ENCODE results near the gene HSBP1.

GRCh38 chr16:83838151-83838550 is 30.4 kb downstream of the HSBP1 start:
- TF ChIP-seq EZH2 (IDR thresholded peaks at IDR 0.05; ENCODE audit: borderline replicate concordance, low read depth, low read length, poor library complexity, severe bottlenecking) (no peak), CTCF (conservative IDR thresholded peaks at IDR 0.05; ENCODE audit: low read depth, low read length) (no peak)
